Loucy (cell line): Measurements from ENCODE around the gene PKHD1.

Source experiments
- H2AFZ ChIP-seq: fragments of 200-600 bp; sonication (generic); 2 replicates; pipeline ENCODE4 v1.6.0; 2016; ENCODE audit warnings: antibody characterized with exemption, mild to moderate bottlenecking, low read length, moderate library complexity
- H3F3A ChIP-seq: fragments of 200-600 bp; 2 replicates; pipeline ENCODE4 v1.6.0; 2016; ENCODE audit warnings: antibody characterized with exemption, low read depth, mild to moderate bottlenecking
- H3K27me3 ChIP-seq: fragments of 200-600 bp; sonication (generic); 2 replicates; pipeline ENCODE4 v1.6.1; 2014; ENCODE audit warnings: low read length, mild to moderate bottlenecking; ENCODE audit not compliant: insufficient read depth, poor library complexity, severe bottlenecking
- H3K36me3 ChIP-seq: fragments of 200-600 bp; sonication (generic); 2 replicates; pipeline ENCODE4 v1.6.1; 2016; ENCODE audit warnings: low read length; ENCODE audit not compliant: insufficient read depth
- H3K4me1 ChIP-seq: fragments of 200-600 bp; sonication (generic); 2 replicates; pipeline ENCODE4 v1.5.1; 2014; ENCODE audit warnings: low read length, mild to moderate bottlenecking; ENCODE audit not compliant: insufficient read depth, poor library complexity, severe bottlenecking
- H3K4me2 ChIP-seq: fragments of 200-600 bp; sonication (generic); 2 replicates; pipeline ENCODE4 v1.6.0; 2014; ENCODE audit warnings: antibody characterized with exemption, low read length, low read depth, mild to moderate bottlenecking; ENCODE audit not compliant: poor library complexity, severe bottlenecking
- H3K4me3 ChIP-seq: fragments of 200-600 bp; sonication (generic); 2 replicates; pipeline ENCODE4 v1.5.1; 2014; ENCODE audit warnings: low read length, mild to moderate bottlenecking, mixed read lengths; ENCODE audit not compliant: poor library complexity, severe bottlenecking
- H3K79me2 ChIP-seq: fragments of 200-600 bp; sonication (generic); 2 replicates; pipeline ENCODE4 v1.6.1; 2014; ENCODE audit warnings: low read length; ENCODE audit not compliant: insufficient read depth
- H3K9ac ChIP-seq: fragments of 200-600 bp; sonication (generic); 2 replicates; pipeline ENCODE4 v1.6.0; 2014; ENCODE audit warnings: mild to moderate bottlenecking, low read depth, low read length, moderate library complexity; ENCODE audit not compliant: poor library complexity, severe bottlenecking
- H3K9me2 ChIP-seq: fragments of 200-600 bp; sonication (generic); replicated peaks from 2 replicates; pipeline ENCODE4 v1.6.1; 2016; ENCODE audit warnings: low read depth, low read length, mixed read lengths
- H3K9me3 ChIP-seq: fragments of 200-600 bp; sonication (generic); 2 replicates; pipeline ENCODE4 v1.6.1; 2014; ENCODE audit warnings: mild to moderate bottlenecking, antibody characterized with exemption, low read length, low read depth; ENCODE audit not compliant: insufficient read depth
- H4K20me1 ChIP-seq: fragments of 200-600 bp; sonication (generic); 2 replicates; pipeline ENCODE4 v1.6.0; 2014; ENCODE audit warnings: antibody characterized with exemption, low read length, mild to moderate bottlenecking; ENCODE audit not compliant: insufficient read depth, poor library complexity, severe bottlenecking
- CTCF ChIP-seq: fragments of 200-600 bp; sonication (generic); conservative IDR thresholded peaks from 2 replicates; pipeline ENCODE4 v1.5.1; 2014; ENCODE audit warnings: mild to moderate bottlenecking, antibody characterized with exemption, low read length
- EZH2phosphoT487 ChIP-seq: fragments of 200-600 bp; IDR thresholded peaks from 2 replicates; pipeline ENCODE4 v1.6.1; 2018; ENCODE audit warnings: antibody characterized with exemption, mild to moderate bottlenecking, moderate library complexity, borderline replicate concordance

PKHD1 gene

GRCh38 chr6:51996296-51996947 lies 91.0 kb downstream of the PKHD1 start:
- no peak overlapping the region for H3K4me2 ChIP-seq
- no peaks in the 10 kb centered on the region for H3K9me3 ChIP-seq
- no peaks in the 10 kb centered on the region for H3K9me2 ChIP-seq
- no peak overlapping the region for H3K9ac ChIP-seq
- H3K79me2 ChIP-seq = no peaks in the 10 kb centered on the region
- TF ChIP-seq EZH2phosphoT487 = no peak
- no peak for TF ChIP-seq CTCF
- H3K4me1 ChIP-seq = no peaks in the 10 kb centered on the region
- H4K20me1 ChIP-seq = no peaks in the 10 kb centered on the region
- no peaks in the 10 kb centered on the region for H3K36me3 ChIP-seq
- no peaks in the 10 kb centered on the region for H3K27me3 ChIP-seq
- no peak overlapping the region for H3K4me3 ChIP-seq
- no peaks in the 10 kb centered on the region for H3F3A ChIP-seq
- no peak overlapping the region for H2AFZ ChIP-seq

- no peaks in the 10 kb centered on the region for H3F3A ChIP-seq
- no peak overlapping the region for H3K4me3 ChIP-seq
- no peaks in the 10 kb centered on the region for H3K79me2 ChIP-seq
- no peak overlapping the region for H3K4me2 ChIP-seq
- no peaks in the 10 kb centered on the region for H3K9me3 ChIP-seq
- no peak overlapping the region for H3K9ac ChIP-seq
- no peaks in the 10 kb centered on the region for H3K36me3 ChIP-seq
- H3K27me3 ChIP-seq = no peaks in the 10 kb centered on the region
- no peaks in the 10 kb centered on the region for H3K4me1 ChIP-seq
- no peak overlapping the region for H2AFZ ChIP-seq
- no peaks in the 10 kb centered on the region for H3K9me2 ChIP-seq
- no peak for TF ChIP-seq EZH2phosphoT487
- no peak for TF ChIP-seq CTCF
- H4K20me1 ChIP-seq = no peaks in the 10 kb centered on the region
Measured at GRCh38 chr6:51995214-51995755, 92.1 kb downstream of the PKHD1 start.

GRCh38 chr6:51992876-51993275 lies 94.5 kb downstream of the PKHD1 start:
- Histone ChIP-seq H3F3A (0 out of 2 replicates have a peak, but pooled peaks cover 2% of the 10 kb centered on the region), H3K4me1 (no peaks in the 10 kb centered on the region), H3K27me3 (no peaks in the 10 kb centered on the region), H3K9ac (no peak overlapping the region), H3K4me2 (no peak overlapping the region), H3K4me3 (no peak overlapping the region), H4K20me1 (no peaks in the 10 kb centered on the region), H3K9me2 (no peaks in the 10 kb centered on the region), H2AFZ (no peak overlapping the region), H3K9me3 (no peaks in the 10 kb centered on the region), H3K36me3 (no peaks in the 10 kb centered on the region), H3K79me2 (no peaks in the 10 kb centered on the region)
- TF ChIP-seq EZH2phosphoT487 (no peak), CTCF (no peak)
